GM21529 (cell line): Measurements from ENCODE around the gene CRYGD.
"Not testable (repeated sequence)": the region's sequence is repeated elsewhere in the genome, so short reads cannot be mapped to it uniquely, and the experiment has no call there.

Source experiments
- ATAC-seq: cut with Tn5 transposase; IDR thresholded peaks from one replicate; pipeline ENCODE4 v1.9.1; 2021; ENCODE audit not compliant: unreplicated experiment

Gene CRYGD

GRCh38 chr2:208130712-208131110, 6.4 kb upstream of the CRYGD start:
- ATAC-seq = no peak

GRCh38 chr2:208129744-208130711, 5.7 kb upstream of the CRYGD start, which contains the start of gene CRYGC:
TSS of gene CRYGC (minus strand) at chr2:208129828. CDS start at chr2:208129792, 36 bp downstream.
- ATAC-seq = no peak

DNA sequence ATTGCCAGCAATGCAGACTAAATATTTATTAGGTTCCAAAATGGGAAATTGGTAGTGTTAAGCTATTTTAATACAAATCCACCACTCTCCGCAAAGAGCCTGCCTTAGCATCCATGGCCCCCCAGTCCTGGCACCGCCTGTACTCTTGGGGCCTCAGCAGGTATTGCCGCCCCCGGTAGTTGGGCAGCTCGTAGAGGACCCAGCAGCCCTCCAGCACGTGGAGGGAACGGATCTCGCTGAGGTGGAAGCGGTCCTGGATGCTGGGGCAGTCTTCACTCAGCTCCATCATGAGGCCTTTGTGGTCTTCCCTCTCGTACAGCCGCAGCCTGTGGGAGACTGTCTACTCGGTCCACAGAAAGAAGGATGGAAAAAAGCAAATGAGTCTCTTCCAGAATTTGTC, 3.8 kb upstream of the CRYGD start:
- ATAC-seq = no peak

- ATAC-seq = no peak
Measured at GRCh38 chr2:208127090-208127489, 2.8 kb upstream of the CRYGD start.

- no peak for ATAC-seq
Measured at GRCh38 chr2:208125251-208125650, 927 bp upstream of the CRYGD start.

GRCh38 chr2:208122248-208122647, 2.1 kb downstream of the CRYGD start:
- ATAC-seq = no peak

GRCh38 chr2:208118918-208119317, 5.4 kb downstream of the CRYGD start:
- no peak for ATAC-seq

- ATAC-seq = not testable (repeated sequence)
Measured at GRCh38 chr2:208117390-208117789, 6.9 kb downstream of the CRYGD start.

- no peak for ATAC-seq
Measured at GRCh38 chr2:208112969-208113368, 11.4 kb downstream of the CRYGD start.

DNA sequence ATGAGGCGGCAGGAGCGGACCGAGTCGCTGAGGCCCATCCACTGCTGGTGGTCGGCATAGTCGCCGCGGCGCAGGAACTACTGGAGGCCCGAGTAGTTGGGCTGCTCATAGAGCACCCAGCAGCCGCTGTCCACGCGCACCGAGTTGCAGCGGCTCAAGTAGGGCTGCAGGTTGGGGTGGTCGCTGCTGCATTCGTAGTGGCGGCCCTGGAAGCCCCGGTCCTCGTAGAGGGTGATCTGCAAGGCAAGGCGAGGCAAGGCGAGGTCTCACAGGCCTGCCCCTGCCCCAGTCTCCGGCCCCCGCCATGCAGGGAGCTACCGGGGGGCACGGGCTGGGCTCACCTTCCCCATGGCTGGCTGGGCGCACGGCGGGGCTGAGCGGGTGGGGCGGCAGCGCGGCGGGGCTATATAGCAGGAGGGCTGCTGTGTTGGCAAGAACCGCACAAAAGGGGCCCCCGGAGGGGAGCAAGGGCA, 12.0 kb downstream of the CRYGD start:
- not testable (repeated sequence) for ATAC-seq

- ATAC-seq = no peak
Measured at GRCh38 chr2:208103616-208104015, 20.7 kb downstream of the CRYGD start.

GRCh38 chr2:208101716-208102631, 22.4 kb downstream of the CRYGD start:
- no peak for ATAC-seq

GRCh38 chr2:208099682-208100470, 24.4 kb downstream of the CRYGD start:
- ATAC-seq = no peak

DNA sequence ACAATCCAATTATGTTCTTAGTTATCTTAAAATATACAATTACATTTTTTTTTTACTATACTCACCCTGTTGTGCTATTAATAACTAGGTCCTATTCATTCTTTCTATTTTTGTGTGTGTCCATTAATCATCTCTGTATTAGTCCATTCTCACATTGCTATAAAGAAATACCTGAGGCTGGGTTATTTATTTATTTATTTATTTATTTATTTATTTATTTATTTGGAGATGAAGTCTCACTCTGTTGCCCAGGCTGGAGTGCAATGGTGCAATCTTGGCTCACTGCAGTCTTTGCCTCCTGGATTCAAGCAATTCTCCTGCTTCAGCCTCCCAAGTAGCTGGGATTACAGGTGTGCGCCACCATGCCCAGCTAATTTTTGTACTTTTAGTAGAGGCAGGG, 25.6 kb downstream of the CRYGD start:
- ATAC-seq = not testable (repeated sequence)

- ATAC-seq = no peak
Measured at GRCh38 chr2:208098267-208098666, 26.1 kb downstream of the CRYGD start.

DNA sequence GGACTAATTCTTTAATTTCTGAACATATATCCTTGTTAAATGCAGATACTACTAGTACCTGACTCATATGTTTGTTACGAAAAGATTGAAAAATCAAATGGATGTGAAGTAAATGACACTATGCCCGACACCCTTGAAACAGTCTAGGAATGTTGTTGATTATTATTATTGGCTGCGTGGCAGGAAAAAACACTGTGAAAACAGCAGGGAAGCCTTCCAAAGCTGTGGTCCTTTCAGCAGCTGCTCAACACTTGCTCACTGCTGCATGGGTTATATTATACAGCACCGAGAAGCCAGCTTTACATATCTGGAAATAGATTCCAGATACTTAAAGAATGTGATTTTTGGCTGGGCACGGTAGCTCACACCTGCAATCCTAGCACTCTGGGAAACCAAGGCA, 26.5 kb downstream of the CRYGD start:
- no peak for ATAC-seq

- ATAC-seq = no peak
Measured at GRCh38 chr2:208097313-208097712, 27.0 kb downstream of the CRYGD start.

- no peak for ATAC-seq
Measured at GRCh38 chr2:208096080-208096479, 28.2 kb downstream of the CRYGD start.

DNA sequence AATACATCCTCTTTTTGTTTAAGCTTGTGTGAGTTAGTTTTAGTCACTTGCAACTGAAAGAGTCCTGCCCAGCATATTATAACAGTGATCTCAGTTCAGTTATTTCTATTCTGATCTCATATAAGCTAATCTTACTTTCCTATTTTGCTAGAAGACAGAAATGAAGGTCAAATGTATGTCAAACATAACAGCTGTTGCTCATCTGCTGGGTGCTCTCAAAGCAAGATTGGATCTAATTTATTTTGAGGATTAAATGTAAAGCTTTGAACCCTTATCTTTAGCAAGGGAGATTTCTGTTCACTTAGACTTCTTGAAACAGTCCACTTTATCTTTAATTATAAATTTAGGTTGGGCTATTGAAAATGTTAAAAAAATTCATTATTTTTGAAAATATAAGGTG, 31.2 kb downstream of the CRYGD start:
- ATAC-seq = no peak

DNA sequence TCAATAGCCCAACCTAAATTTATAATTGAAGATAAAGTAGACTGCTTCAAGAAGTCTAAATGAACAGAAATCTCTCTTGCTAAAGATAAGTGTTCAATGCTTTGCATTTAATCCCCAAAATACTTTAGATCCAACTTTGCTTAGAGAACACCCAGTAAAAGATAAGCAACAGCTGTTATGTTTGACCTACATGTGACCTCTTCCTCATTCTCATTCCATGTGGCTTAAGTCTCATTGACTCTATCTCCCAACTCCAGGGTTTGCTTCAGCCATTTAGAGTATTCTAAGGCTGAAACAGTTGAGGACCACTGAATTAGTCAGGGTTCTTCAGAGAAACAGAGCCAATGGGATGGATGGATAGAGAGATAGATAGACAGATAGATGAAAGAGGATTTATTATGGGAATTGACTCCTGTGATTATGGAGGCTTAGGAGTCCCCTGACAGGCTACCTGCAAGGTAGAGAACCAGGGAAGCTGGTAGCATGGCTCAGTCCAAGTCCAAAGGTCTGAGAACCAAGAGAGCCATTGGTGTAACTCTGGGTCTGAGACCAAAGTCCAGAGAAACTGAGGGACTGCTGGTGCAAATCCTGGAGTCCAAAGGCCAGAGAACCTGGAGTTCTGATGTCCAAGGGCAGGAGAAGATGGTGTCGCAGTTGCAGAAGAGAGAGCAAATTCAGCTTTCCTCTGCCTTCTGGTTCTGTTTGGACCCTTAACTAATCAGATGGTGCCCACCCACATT, 32.1 kb downstream of the CRYGD start:
- no peak for ATAC-seq
